Activated T-helper 9 cell treated with anti-CD3 and anti-CD28 coated beads, Interleukin-2, amount 50 U/mL, for 16 hours (primary cell): ENCODE results near the gene MAP3K7CL.

Source experiments
- DNase-seq: peaks from one replicate; pipeline ENCODE4 v3.0.0-alpha.2; 2020; ENCODE audit warnings: low read depth

MAP3K7CL gene

GRCh38 chr21:29168891-29169315, 38.5 kb downstream of the MAP3K7CL start:
- DNase-seq = no peak

- no peak for DNase-seq
Measured at GRCh38 chr21:29170944-29171343, 40.5 kb downstream of the MAP3K7CL start.

GRCh38 chr21:29172282-29172681, 41.8 kb downstream of the MAP3K7CL start:
- DNase-seq = no peak

DNA sequence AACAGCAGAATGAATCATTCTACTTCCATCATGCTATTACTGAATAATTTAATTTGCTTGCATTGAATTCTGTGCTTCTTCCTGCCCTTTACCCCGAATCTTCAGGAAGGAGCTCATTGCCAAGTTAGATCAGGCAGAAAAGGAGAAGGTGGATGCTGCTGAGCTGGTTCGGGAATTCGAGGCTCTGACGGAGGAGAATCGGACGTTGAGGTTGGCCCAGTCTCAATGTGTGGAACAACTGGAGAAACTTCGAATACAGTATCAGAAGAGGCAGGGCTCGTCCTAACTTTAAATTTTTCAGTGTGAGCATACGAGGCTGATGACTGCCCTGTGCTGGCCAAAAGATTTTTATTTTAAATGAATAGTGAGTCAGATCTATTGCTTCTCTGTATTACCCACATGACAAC, 44.2 kb downstream of the MAP3K7CL start:
- no peak for DNase-seq

- no peak for DNase-seq
Measured at GRCh38 chr21:29175408-29176134, 45.1 kb downstream of the MAP3K7CL start.

- no peak for DNase-seq
Measured at GRCh38 chr21:29176471-29177120, 46.2 kb downstream of the MAP3K7CL start.

DNA sequence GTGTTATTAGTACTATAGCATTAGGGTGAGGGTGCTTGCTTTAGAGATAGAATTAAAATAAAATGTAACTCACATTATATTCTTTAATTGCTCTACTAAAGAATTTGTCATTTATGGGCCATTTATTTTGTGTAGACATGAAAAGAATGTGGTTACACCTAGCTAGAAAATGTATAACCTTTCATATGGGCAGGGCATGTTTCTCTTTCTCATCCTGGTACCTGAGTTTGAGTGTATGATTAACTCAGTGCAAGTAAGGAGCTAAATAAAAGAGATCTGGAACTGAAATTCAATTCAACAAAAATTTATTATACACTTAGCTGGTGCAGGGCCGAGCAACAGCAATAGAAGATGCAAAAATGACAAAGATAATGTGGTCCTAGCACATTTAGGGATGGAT, 47.4 kb downstream of the MAP3K7CL start:
- DNase-seq = no peak

- DNase-seq = no peak
Measured at GRCh38 chr21:29178926-29179325, 48.5 kb downstream of the MAP3K7CL start.

DNA sequence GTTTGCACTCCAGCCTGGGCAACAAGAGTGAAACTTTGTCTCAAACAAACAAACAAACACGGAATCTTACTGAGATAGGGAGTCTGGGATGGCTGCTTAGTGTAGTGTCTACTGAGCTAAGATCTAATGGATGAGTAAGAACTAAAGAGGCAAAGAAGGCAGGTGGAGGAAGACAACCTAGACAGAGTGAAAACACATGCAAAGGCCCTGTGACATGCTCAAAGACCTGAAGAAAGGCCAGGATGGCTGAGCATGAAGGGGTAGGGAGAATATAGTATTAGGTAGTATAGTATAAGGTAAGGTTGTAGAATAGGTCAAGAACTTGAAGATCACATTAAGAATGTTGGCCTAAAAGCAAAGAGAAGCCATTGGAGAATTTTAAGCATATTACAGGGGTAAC, 49.1 kb downstream of the MAP3K7CL start:
- no peak for DNase-seq

- DNase-seq = no peak
Measured at GRCh38 chr21:29181799-29182470, 51.5 kb downstream of the MAP3K7CL start.

DNA sequence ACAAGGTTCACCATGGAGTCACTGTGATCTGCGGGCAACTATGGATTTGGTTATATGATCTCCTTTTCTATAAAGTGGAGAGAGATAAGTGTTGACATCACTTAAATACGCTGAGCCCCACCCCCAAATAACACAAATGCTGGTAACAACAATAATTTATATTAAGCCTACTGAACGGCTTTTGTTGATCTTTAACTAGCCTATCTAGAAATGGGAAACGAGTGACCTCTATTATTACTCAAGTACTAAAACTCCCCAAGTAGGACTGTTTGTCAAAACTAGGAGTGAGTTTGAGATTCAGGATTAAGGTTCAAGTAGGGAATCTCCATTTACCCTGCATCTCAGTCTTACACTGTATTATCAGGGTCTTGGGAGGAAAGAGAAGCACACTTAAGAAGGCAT, 52.2 kb downstream of the MAP3K7CL start:
- DNase-seq = no peak

GRCh38 chr21:29184037-29184436, 53.6 kb downstream of the MAP3K7CL start:
- DNase-seq = no peak

DNA sequence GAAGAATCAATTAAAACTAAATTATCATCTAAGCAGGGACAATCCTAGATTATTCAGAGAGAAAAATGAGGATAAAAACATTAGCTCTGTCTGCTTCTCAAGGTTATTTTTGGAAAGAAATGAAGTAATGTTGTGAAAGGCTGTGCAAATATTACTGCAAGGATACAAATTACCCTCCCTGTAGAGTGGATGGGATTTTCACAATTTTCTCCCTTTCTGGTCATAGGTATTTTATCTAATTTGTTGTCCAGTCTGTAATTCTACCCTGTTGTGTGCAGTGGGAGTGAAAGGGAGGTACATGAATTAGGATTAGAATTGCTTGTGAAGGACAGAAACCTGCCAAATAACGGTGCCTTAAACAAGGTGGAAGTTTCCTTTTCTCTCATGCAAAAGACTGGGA, 54.7 kb downstream of the MAP3K7CL start:
- DNase-seq = no peak

- no peak for DNase-seq
Measured at GRCh38 chr21:29185633-29186032, 55.2 kb downstream of the MAP3K7CL start.

DNA sequence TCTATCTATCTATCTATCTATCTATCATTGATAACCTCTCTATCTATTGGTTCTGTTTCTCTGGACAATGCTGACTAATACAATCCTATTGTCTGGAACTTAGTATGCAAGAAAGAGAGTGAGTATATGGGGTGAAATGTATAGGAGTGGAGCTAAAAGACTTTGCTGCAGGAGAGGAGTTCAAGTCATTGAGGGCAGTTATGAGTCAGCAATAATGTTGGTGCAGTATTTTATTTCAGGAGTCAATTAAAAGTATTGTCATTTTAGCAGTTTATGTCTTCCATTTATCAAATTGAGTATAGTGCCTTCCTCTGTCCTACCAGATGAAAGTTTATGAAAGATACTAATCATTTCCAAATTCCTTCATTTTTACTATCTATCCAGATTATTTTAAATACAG, 55.8 kb downstream of the MAP3K7CL start:
- DNase-seq = no peak

GRCh38 chr21:29187944-29188343, 57.5 kb downstream of the MAP3K7CL start:
- DNase-seq = no peak

GRCh38 chr21:29189353-29189752, 58.9 kb downstream of the MAP3K7CL start:
- no peak for DNase-seq

GRCh38 chr21:29190923-29191331, 60.5 kb downstream of the MAP3K7CL start:
- no peak for DNase-seq

- DNase-seq = no peak
Measured at GRCh38 chr21:29193072-29193471, 62.6 kb downstream of the MAP3K7CL start.

- DNase-seq = no peak
Measured at GRCh38 chr21:29193901-29194300, 63.5 kb downstream of the MAP3K7CL start.

- no peak for DNase-seq
Measured at GRCh38 chr21:29194342-29194741, 63.9 kb downstream of the MAP3K7CL start.

DNA sequence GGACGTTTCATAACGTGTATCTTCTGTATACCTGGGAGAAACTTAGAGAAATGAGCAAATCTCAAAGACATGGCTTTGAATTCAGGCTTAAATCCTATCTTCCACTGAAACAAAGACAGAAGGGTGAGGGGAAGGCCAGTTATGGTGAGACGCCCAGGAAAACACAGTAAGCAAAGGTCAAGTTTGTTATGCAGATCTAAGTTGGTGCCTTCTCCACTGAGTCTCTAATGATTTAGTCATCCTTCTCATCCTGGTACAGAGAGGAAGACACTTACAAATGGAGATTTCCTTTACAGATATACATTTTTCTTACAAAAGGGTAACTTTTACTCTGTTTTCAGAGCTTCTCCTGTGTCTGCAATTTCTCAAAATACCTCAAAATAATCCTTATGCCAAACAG, 64.4 kb downstream of the MAP3K7CL start:
- no peak for DNase-seq

GRCh38 chr21:29195981-29196669, 65.7 kb downstream of the MAP3K7CL start:
- DNase-seq = peak; percentile 53
